CD14-positive monocyte (primary cell): Measurements from ENCODE around the gene C22orf23. TPM values are rescaled to one million over a fixed set of nuclear protein-coding genes. Genes with fewer than 3 reads are reported as not detected.

Experiments used
- DNase-seq, 3 donors: peaks; one replicate each; pipeline ENCODE4 v3.0.0-alpha.2; 2011 to 2022
- H2AFZ ChIP-seq: 2 replicates; pipeline ENCODE4 v1.6.0; 2012; ENCODE audit warnings: mild to moderate bottlenecking, low read depth, low read length, inconsistent platforms; ENCODE audit not compliant: insufficient read depth, poor library complexity, severe bottlenecking
- H3K27ac ChIP-seq, 2 donors: 1 replicate in 1 of 2; 2 replicates in 1 of 2; pipeline ENCODE4 v1.5.1; 2012 to 2013; ENCODE audit warnings: low read length in 2 of 2, control low read depth in 1 of 2, inconsistent platforms in 1 of 2, low read depth in 1 of 2, mild to moderate bottlenecking in 1 of 2
- H3K27me3 ChIP-seq, 2 donors: one replicate each; pipeline versions ENCODE4 v1.6.0 to v1.6.1; 2011 to 2013; ENCODE audit warnings: low read length in 2 of 2; ENCODE audit not compliant: control insufficient read depth in 2 of 2, insufficient read depth in 2 of 2
- H3K36me3 ChIP-seq, 2 donors: replicated peaks in 1 of 2; 1 replicate in 1 of 2; 2 replicates in 1 of 2; pipeline versions ENCODE4 v1.5.1 to v1.6.1; 2012 to 2013; ENCODE audit warnings: low read length in 2 of 2, control low read depth in 1 of 2, inconsistent platforms in 1 of 2, mild to moderate bottlenecking in 1 of 2; ENCODE audit not compliant: insufficient read depth in 2 of 2, control insufficient read depth in 1 of 2
- H3K4me1 ChIP-seq, 2 donors: 1 replicate in 1 of 2; 2 replicates in 1 of 2; pipeline versions ENCODE4 v1.5.1 to v1.6.1; 2012 to 2013; ENCODE audit warnings: low read length in 2 of 2, control low read depth in 1 of 2, inconsistent platforms in 1 of 2, mild to moderate bottlenecking in 1 of 2, moderate library complexity in 1 of 2; ENCODE audit not compliant: insufficient read depth in 2 of 2, control insufficient read depth in 1 of 2
- H3K4me2 ChIP-seq: replicated peaks from 2 replicates; pipeline ENCODE3; 2012; ENCODE audit warnings: low read length, moderate library complexity, mild to moderate bottlenecking; ENCODE audit not compliant: poor library complexity, severe bottlenecking; ENCODE audit errors: extremely low read depth
- H3K4me3 ChIP-seq, 3 experiments: fragments of 200-600 bp in 1 of 3; sonication (generic) in 1 of 3; replicated peaks in 1 of 3; 1 replicate in 2 of 3; 2 replicates in 1 of 3; pipeline ENCODE4 v1.5.1; 2011 to 2013; ENCODE audit warnings: low read length in 3 of 3, mild to moderate bottlenecking in 3 of 3, control low read depth in 2 of 3, low read depth in 2 of 3, inconsistent platforms in 1 of 3, moderate library complexity in 1 of 3
- H3K79me2 ChIP-seq: 2 replicates; pipeline ENCODE4 v1.6.0; 2012; ENCODE audit warnings: mild to moderate bottlenecking, control low read depth, inconsistent platforms, low read length, moderate library complexity; ENCODE audit not compliant: insufficient read depth
- H3K9ac ChIP-seq: 2 replicates; pipeline ENCODE4 v1.6.0; 2017; ENCODE audit warnings: low read length, mild to moderate bottlenecking; ENCODE audit not compliant: insufficient read depth, poor library complexity, severe bottlenecking
- H3K9me3 ChIP-seq, 2 donors: replicated peaks in 1 of 2; 1 replicate in 1 of 2; 2 replicates in 1 of 2; pipeline versions ENCODE4 v1.5.1 to v1.6.1; 2012 to 2013; ENCODE audit warnings: low read length in 2 of 2, control low read depth in 1 of 2; ENCODE audit not compliant: control insufficient read depth in 1 of 2, insufficient read depth in 1 of 2
- H4K20me1 ChIP-seq: 2 replicates; pipeline ENCODE4 v1.6.0; 2012; ENCODE audit warnings: mild to moderate bottlenecking, low read length, control low read depth, moderate library complexity; ENCODE audit not compliant: insufficient read depth
- H3K27ac Mint-ChIP-seq, 7 donors: one replicate each; pipeline ENCODE4 v1.8.0; 2020; ENCODE audit warnings: mild to moderate bottlenecking in 7 of 7, mixed read lengths in 7 of 7, moderate library complexity in 6 of 7, inconsistent platforms in 2 of 7
- H3K27me3 Mint-ChIP-seq, 3 donors: one replicate each; pipeline ENCODE4 v1.8.0; 2021 to 2022; ENCODE audit warnings: low read depth in 3 of 3, mild to moderate bottlenecking in 3 of 3, mixed read lengths in 3 of 3, moderate library complexity in 3 of 3, inconsistent platforms in 1 of 3
- H3K36me3 Mint-ChIP-seq, 2 donors: one replicate each; pipeline ENCODE4 v1.8.0; 2020; ENCODE audit warnings: mixed read lengths in 2 of 2, inconsistent platforms in 1 of 2, mild to moderate bottlenecking in 1 of 2
- H3K4me1 Mint-ChIP-seq: one replicate; pipeline ENCODE4 v1.8.0; 2020; ENCODE audit warnings: mild to moderate bottlenecking, mixed read lengths
- H3K4me3 Mint-ChIP-seq, 2 donors: one replicate each; pipeline ENCODE4 v1.8.0; 2020; ENCODE audit warnings: mild to moderate bottlenecking in 2 of 2, mixed read lengths in 2 of 2, moderate library complexity in 1 of 2
- H3K9me3 Mint-ChIP-seq, 7 donors: one replicate each; pipeline ENCODE4 v1.8.0; 2020 to 2022; ENCODE audit warnings: mixed read lengths in 7 of 7, mild to moderate bottlenecking in 6 of 7, moderate library complexity in 6 of 7, inconsistent platforms in 2 of 7
- WGBS: methylation state at CpG from one replicate; pipeline ENCODE4 v1.1.5; 2013; ENCODE audit warnings: missing lambda C conversion rate; ENCODE audit not compliant: insufficient coverage; 5-methylcytosine and 5-hydroxymethylcytosine counted together
- intact Hi-C, 2 donors: fragments of 100-400 bp; cut with micrococcal nuclease; formaldehyde crosslinking; loops; one replicate each; pipeline versions ENCODE4 v1.15.0 to v1.15.1; 2023
- polyA plus RNA-seq, 3 donors: library from polyadenylated mRNA; depleted of rRNA in 1 of 3; unstranded in 2 of 3; stranded (reverse) in 1 of 3; fragments of 300-500 nt in 2 of 3; fragments of >200 nt in 1 of 3; fragmentation: Illumina TruSeq in 2 of 3; gene quantifications; 1 replicate in 2 of 3; 2 replicates in 1 of 3; pipeline ENCODE4 v1.2.3, GENCODE V29; 2012 to 2021
- TF ChIP-seq, protein P1 (sequence below): fragments of 200-600 bp; IDR thresholded peaks from one replicate; pipeline ENCODE4 v1.8.0; 2022; ENCODE audit warnings: antibody characterized with exemption, mild to moderate bottlenecking

Gene C22orf23
- polyA plus RNA-seq, 3 donors = not detected

- H3K9me3 Mint-ChIP-seq = peaks cover 0 to 1% (median 0%) of the 10 kb centered on the region in 7 donors
- Histone ChIP-seq H4K20me1 (no peaks in the 10 kb centered on the region), H3K36me3 (peaks cover 13 to 17% of the 10 kb centered on the region in 2 donors), H3K27ac (no peak overlapping the region), H3K4me1 (peaks cover 7 to 10% of the 10 kb centered on the region in 2 donors), H2AFZ (no peak overlapping the region), H3K4me3 (no peak overlapping the region), H3K27me3 (no peaks in the 10 kb centered on the region), H3K79me2 (no peaks in the 10 kb centered on the region), H3K9me3 (no peaks in the 10 kb centered on the region), H3K4me2 (no peak overlapping the region), H3K9ac (no peak overlapping the region)
- TF ChIP-seq, protein P1, sequence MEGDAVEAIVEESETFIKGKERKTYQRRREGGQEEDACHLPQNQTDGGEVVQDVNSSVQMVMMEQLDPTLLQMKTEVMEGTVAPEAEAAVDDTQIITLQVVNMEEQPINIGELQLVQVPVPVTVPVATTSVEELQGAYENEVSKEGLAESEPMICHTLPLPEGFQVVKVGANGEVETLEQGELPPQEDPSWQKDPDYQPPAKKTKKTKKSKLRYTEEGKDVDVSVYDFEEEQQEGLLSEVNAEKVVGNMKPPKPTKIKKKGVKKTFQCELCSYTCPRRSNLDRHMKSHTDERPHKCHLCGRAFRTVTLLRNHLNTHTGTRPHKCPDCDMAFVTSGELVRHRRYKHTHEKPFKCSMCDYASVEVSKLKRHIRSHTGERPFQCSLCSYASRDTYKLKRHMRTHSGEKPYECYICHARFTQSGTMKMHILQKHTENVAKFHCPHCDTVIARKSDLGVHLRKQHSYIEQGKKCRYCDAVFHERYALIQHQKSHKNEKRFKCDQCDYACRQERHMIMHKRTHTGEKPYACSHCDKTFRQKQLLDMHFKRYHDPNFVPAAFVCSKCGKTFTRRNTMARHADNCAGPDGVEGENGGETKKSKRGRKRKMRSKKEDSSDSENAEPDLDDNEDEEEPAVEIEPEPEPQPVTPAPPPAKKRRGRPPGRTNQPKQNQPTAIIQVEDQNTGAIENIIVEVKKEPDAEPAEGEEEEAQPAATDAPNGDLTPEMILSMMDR = no peak
- H3K4me1 Mint-ChIP-seq = peaks cover 7% of the 10 kb centered on the region
- no peak overlapping the region for H3K27ac Mint-ChIP-seq
- H3K4me3 Mint-ChIP-seq = no peak overlapping the region
- peaks cover 0 to 4% (median 2%) of the 10 kb centered on the region in 3 donors for H3K27me3 Mint-ChIP-seq
- intact Hi-C loops = no loop called here
- H3K36me3 Mint-ChIP-seq = peaks cover 14 to 28% of the 10 kb centered on the region in 2 donors
- WGBS = 90% methylated on average over 6 of the region's 7 CpGs
- DNase-seq = no peak
Observed at GRCh38 chr22:37943825-37944198, 9.6 kb downstream of the C22orf23 start.

GRCh38 chr22:37943136-37943824, 10.1 kb downstream of the C22orf23 start:
- H3K9me3 Mint-ChIP-seq = peaks cover 0 to 1% (median 0%) of the 10 kb centered on the region in 7 donors
- no peak overlapping the region for H3K9ac ChIP-seq
- WGBS = 95% methylated on average over 3 of the region's 12 CpGs

More at GRCh38 chr22:37943136-37943824, 10.1 kb downstream of the C22orf23 start:
- Histone ChIP-seq H3K36me3 (peaks cover 13 to 17% of the 10 kb centered on the region in 2 donors), H3K79me2 (no peaks in the 10 kb centered on the region), H3K27ac (no peak overlapping the region), H2AFZ (no peak overlapping the region), H3K27me3 (no peaks in the 10 kb centered on the region), H3K4me1 (peaks cover 7 to 10% of the 10 kb centered on the region in 2 donors), H3K4me3 (no peak overlapping the region), H4K20me1 (no peaks in the 10 kb centered on the region), H3K9me3 (no peaks in the 10 kb centered on the region), H3K4me2 (no peak overlapping the region)
- Mint-ChIP-seq H3K27me3 (peaks cover 0 to 4% (median 2%) of the 10 kb centered on the region in 3 donors), H3K4me1 (peaks cover 7% of the 10 kb centered on the region), H3K4me3 (no peak overlapping the region), H3K36me3 (peaks cover 14 to 31% of the 10 kb centered on the region in 2 donors), H3K27ac (no peak overlapping the region)
- TF ChIP-seq, protein P1 = no peak
- DNase-seq = no peak
- intact Hi-C loops = no loop called here
